HG02852 (cell line): Measurements from ENCODE around the gene RBCK1.

Experiments used
- ATAC-seq: cut with Tn5 transposase; IDR thresholded peaks from one replicate; pipeline ENCODE4 v1.9.1; 2021; ENCODE audit warnings: mild to moderate bottlenecking, moderate library complexity; ENCODE audit not compliant: unreplicated experiment

Gene RBCK1

DNA sequence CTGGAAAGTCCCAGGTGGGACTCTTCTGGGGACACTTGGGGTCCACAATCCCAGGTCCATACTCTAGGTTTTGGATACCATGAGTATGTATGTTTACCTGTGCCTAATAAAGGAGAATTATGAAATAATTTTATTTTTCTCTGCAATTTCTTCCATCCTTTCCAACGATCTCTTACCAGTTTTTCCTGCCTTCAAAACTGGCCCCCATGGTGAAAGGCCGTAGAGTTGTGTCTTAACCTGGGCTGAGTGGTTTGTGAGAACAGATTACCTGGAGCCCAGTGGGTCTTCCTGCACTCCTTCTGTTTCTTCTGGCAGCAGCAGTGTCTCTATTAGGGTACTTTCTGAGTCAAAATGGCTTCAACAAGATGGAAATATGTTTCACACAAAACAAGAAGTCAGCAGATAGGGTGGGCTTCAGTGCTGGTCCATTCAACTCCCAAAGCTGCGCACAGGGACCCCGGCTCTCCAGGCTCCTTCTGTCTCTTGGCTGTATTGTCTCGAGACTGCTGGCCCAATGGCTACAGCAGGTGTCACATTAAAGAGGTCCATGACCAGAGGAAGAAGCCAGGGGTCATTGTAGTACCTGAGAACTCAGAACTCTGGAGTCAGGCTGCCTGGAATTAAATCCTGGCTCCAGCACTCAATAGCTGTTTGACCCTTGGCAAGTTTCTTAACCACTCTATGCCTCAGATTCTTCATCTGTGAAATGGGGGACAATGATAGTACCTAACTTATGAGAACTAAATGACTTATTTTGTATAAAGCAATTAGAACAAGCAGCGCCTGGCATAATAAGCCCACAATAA lies 10.5 kb upstream of the RBCK1 start:
- ATAC-seq = no peak

DNA sequence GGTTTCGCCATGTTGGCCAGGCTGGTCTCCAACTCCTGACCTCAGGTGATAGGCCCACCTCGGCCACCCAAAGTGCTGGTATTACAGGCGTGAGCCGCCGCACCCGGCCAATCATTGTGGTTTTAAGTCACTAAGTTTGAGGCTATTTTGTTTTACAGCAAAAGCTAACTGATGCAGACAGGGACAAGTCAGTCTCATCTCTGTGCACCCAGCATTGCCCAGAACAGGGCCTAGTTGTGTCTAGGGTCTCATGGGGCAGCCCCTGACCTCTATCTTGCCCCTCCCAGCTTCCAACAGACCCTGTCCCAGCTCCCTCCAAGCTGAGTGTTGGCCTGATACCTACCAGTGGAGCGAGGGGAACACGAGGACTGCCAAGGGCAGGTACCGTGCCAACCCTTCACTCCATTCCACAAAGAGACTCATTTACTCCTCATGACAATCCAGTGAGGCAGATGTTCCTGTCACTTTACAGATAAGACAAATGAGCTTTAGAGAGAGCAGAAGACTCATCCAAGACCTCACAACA lies 8.9 kb upstream of the RBCK1 start:
- no peak for ATAC-seq

DNA sequence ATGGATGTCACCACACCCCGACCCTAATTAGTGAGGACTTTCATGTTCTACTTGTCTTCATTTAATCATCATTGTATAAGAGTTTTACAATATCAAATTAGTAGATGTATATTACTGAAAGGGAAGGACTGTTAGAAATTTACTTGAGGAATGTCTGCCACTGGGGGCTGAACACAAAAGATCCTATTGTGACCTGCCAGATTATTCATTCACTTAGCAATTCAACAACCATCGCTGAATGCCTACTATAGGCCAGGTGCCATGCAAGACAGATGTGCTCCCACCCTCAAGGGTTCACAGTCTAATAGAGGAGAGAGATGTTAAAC lies 8.0 kb upstream of the RBCK1 start:
- no peak for ATAC-seq

DNA sequence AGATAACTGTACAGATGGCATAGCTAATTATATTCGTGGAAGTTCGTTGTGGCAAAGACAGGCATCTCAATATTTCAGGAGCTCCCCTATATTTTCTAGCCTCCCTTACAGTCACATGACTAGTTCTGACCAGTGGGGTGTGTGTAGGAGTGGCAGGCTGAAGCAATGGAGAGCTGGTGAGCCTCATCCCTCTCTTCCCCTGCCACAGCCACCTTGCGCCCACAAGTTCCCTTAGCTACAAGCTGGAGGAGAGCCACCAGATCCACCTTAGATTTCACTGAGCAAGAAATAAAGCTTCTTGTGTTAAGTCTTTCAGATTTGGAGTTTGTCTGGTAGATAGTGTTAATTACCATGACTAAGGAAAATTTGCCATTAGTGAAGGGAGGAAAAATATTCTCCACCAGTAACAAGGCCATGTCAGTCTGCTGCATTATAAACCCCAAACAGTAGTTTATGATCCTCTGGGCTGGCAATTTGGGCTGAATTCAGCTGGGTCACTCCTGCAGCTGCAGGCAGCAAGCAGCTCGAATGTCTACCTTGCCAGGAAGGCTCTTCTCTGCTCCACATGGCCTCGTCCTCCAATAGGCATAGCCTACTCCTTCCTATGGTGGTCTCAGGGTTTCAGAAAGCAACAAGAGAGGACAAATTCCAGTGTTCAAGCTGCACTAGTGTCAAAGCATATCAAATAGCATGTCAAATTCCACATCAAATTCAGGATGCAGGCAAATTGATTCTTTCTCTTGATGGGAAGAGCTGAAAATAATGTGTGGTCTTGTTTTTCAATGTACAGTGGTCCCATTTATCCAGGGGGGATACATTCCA lies 7.4 kb upstream of the RBCK1 start:
- ATAC-seq = no peak

DNA sequence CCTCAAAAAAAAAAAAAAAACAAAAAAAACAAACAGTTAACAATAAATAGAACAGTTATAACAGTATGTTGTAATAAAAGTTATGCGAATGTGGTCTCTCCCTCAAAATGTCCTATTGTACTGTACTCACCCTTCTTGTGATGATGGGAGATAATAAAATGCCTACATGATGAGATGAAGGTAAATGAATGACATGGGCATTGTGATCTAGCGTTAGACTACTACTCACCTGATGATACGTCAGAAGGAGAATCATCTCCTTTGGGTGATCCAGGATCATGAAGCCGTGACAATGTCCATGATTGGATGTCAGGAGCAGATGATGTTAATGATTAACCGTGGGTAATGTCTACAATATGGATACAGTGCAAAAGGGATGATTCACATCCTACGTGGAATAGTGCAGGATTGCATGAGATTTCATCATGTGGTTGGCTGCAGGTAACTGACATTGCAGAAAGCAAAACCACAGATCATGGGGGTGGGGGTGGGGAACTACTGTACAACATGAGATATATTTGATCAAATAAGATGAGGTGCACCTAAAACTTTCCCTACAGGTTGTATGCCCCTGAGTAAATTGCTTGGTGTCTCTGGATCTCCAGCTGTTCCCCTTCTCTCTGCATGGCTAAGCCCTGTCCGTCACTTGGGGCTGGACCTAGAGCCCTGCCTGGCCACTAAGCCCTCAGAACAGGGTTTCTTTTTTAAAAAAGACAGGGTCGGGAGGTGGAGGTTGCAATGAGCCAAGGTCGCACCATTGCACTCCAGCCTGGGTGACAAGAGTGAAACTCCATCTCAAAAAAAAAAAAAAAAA lies 6.2 kb upstream of the RBCK1 start:
- no peak for ATAC-seq

DNA sequence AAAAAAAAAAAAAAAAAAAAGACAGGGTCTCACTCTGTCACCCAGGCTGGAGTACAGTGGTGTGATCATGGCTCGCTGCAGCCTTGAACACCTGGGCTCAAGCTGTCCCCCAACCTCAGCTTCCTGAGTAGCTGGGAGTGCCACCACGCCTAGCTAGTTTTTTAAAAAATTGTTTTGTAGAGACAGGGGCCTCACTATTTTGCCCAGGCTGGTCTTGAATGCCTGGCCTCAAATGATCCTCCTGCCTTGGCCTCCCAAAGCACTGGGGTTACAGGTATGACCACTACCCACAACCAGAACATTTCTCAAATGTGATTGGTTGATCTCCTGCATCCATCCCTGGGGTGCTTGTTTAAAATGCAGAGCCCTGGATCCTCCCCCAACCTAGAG lies 5.6 kb upstream of the RBCK1 start:
- no peak for ATAC-seq

DNA sequence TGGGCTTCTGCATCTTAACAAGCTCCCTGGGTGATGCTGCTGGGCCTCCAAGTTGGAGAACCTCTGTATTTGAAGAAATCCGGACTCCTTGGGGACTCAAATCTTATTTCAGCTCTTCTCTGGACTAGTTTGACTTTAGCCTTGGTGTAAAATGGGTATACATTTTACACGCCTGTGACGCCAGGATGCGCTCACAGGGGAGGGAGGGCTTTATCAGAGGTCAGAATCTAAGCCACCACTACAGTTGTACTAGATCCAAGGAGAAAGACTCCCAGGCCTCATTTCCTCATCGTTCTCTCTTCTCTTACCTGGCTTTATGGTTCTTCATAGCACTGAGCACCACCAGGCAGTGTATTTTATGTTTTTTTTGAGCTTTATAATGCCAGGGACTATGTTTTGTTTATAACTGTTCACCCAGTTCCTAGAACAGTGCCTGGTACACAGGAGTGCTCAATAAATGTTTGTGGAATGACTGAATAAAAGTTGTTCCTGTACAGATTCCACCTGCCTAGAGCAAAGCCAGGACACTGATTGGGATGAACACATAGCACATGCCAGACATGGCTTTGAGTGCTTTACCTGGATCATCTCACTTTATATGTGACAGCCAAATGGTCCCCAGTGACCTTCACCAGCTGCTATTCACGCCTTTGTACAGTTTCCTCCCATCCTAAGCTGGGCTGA lies 5.1 kb upstream of the RBCK1 start:
- ATAC-seq = no peak

DNA sequence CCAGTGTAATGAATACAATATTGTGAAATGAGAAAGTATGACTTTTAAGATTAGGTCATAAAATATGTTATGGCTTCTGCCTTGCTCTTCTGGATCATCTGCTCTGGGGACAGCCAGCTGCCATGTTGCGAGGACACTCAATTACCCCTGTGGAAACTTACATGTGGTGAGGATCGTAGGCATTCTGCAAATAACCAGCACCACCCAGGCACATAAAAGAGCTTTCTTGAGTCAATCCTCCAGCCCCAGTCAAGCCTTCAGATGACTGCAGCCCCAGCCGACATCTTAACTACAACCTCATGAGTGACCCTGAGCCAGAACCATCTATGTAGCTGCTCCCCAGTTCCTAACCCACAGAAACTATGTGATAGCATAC lies 4.5 kb upstream of the RBCK1 start:
- no peak for ATAC-seq

DNA sequence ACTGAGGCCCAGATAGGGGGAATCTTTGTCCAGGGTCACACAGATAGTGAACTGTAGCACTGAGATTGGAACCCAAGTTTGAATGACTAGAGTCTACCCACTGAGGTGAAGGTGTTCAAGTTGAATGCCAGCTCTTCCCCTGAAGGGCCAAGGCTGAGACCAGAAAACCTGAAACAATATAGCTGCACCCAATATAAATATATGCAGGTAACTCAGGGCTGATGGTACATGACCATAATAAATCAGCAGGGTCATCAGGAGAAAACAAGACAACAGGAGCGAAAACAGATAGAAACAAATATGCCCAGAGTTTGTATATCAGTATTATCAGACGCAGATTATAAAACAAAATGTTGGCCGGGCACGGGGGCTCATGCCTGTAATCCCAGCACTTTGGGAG lies 4.0 kb upstream of the RBCK1 start:
- no peak for ATAC-seq

DNA sequence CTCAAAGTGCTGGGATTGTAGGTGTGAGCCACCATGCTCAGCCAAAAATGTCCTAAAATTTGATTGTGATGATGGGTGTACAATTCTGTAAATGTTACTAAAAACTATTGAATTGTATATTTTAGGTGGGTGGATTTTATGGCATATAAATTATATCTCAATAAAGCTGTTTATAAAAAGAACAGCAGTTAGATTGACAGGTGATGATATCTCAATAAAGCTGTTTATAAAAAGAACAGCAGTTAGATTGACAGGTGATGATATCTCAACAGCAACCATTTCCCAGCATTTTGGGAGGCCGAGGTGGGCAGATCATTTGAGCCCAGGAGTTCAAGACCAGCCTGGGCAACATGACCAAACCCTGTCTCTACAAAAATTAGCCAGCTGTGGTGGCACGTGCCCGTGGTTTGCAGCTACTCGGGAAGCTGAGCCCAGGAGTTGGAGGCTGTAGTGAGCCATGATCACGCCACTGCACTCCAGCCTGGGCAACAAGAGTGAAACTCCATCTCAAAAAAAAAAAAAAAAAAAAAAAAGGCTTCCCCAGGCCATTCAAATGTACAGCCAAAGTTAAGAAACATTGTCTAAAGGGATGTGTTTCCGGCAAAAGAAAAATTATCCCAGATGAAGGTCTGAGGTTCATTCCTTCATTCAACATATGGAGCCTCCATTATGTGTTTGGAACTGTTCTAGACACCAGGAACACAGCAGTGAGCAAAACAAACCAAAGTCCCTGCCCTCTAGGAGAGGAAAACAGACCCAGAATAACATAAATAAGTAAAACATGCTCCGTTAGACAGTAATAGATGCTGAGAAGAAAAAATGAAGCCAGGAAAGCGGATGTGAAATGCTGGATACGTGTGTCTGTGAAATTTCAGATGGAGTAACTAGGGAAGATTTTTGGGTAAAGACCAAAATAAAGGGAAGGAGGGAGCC lies 1.6 kb upstream of the RBCK1 start:
- no peak for ATAC-seq

DNA sequence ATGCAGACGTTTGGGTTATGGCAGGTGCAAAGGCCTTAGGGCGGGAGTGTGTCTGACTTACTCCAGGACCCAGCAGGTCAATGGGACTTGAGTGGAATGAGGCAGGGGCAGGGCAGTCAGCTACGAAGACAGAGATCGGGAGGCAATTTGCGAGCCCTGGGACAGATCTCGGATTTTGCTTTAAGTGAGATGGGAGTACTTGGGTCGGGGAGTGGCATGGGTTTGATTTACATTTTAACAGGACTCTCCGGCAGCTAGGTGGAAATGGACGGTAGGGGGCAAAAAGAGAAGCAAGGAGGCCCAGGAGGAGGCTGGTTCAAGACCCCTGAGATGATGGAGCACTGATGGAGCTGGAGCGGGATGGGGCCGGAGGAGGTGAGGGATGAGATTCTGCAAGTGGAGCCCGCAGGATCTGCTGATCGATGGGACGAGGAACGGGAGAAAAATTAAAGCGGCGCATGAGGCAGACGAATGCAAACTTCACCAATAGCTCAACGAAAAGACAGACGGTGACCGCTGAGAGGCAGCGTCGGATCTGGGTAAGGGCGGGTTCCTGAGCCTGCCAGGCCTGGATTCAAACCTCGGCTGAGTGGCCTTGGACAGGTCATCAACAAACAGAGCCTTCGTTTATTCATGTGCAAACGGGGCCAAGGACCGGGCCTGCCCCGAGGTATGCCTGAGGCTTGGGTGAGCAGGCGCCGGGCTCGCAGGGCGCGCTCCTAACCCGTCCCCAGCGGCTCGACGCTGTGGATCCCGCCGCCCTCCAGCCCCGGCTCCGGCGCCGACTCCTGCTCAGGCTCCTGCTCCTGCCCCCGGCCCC lies 756 bp upstream of the RBCK1 start:
- ATAC-seq = peak; percentile 62

DNA sequence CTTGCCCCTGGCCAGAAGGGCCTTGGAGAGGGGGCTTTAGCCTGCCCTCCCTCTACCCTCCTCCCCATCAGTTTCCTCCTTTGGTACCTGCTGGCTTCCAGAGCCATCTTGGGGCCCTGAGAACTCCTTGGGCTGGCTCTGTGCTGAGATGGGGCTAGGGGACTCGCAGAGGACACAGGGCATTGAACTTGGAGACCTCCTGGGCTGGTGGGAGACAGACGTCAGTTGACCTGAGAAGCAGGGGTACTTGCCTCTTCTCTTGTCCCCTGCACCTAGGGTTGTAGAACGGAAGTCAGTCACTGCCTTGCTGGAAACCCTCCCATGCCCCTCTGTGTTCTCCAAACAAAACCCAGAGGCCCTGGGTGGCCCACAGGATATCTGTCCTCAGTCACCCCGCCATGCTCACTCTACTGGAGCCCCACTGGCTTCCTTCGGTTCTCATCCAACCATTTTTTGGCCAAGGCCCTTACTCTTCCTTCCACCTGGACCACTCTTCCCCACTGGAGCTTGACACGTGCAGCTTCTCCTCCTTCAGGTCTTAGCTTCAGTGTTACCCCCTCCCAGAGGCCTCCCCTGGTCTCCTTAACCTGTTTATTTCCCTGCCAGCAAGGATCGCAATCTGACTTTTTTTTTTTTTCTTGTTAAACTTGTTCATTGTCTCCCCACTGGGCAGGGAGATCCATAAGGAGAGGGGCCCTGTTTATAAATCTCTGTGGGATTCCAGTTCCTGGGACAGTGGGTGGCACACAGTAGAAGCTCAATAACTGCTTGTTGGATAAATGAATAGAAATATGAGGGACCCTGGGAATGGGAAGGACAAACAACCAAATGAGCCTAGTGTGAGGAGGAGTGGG lies 971 bp downstream of the RBCK1 start:
- peak; percentile 16 for ATAC-seq

DNA sequence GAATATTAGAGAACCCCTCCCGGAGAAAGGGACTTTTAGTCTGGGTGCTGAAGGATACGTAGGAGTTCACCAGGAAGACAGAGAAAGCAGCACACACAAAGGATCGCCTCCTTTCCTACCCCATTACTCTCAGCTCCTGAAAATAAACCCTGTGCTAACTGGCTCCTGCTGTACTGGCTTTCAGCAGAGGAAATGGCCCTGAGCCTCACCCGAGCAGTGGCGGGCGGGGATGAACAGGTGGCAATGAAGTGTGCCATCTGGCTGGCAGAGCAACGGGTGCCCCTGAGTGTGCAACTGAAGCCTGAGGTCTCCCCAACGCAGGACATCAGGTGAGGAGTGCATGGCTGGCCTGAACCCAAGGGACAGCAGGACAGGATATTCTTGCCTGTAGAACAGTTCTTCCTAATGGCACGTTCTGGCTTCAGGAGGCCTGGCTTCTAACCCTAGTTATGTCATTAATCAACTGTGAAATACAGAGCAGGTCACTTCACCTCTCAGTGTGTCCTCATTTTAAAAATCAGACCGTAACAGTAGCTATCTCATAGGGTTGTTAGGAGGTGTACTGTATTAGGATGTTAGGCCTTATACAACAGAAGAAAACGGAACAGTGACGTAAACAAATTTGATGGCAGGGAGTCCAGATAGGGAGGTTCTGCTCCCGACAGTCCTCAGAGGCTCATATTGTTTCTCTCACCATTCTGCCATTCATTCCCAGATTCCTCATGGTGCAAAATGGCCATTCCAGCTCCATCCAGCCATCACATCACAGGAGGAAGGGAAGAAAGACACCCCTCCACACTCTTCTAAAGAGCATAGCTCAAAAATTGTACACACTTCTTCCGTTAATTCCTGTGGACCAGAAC lies 1.8 kb downstream of the RBCK1 start:
- no peak for ATAC-seq

DNA sequence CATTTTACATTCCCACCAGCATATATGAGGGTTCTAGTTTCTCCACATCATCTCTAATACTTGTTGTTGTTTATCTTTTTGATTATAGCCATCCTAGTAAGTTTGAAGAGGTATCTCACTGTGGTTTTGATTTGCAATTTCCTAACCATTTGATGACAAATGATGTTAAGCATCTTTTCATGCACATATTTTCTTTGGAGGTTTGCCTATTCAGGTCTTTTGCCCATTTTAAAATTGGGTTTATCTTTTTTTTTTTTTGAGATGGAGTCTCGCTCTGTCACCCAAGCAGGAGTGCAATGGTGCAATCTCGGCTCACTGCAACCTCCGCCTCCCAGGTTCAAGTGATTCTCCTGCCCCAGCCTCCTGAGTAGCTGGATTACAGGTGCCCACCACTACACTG lies 4.0 kb downstream of the RBCK1 start:
- ATAC-seq = no peak

DNA sequence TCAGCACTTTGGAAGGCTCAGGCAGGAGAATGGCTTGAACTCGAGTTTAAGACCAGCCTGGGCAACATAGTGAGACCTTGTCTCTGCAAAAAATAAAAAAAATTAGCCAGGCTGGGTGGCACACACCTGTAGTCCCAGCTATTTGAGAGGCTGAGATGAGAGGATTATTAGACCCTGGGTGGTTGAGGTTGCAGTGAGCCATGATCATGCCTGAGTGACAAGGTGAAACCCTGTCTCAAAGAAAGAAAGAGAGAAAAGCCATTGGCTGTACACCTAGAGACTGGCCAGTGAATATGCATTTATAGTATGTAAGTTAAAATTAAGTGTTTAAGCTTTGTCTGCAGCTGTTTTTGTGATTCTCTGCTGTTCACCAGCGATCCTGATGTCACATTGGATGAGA lies 6.1 kb downstream of the RBCK1 start:
- no peak for ATAC-seq

DNA sequence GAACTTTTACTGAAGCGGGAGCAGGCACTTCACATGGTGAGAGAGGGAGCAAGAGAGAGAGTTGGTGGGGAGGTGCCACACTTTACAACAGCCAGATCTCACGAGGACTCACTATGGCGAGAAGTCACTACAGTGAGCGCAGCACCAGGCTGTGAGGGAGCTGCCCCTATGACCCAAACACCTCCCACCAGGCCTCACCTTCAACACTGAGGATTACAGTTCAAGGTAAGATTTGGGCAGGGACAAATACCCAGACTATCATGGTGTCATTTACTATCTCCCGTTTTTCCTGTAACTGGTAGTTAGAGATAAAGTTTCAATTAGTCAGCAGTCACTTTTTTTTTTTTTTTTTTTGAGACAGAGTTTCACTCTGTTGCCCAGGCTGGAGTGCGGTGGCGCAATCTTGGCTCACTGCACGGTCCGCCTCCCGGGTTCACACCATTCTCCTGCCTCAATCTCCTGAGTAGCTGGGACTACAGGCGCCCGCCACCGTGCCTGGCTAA lies 7.8 kb downstream of the RBCK1 start:
- no peak for ATAC-seq
